ENCODE results near the gene NPIPB2.

Gene NPIPB2

DNA sequence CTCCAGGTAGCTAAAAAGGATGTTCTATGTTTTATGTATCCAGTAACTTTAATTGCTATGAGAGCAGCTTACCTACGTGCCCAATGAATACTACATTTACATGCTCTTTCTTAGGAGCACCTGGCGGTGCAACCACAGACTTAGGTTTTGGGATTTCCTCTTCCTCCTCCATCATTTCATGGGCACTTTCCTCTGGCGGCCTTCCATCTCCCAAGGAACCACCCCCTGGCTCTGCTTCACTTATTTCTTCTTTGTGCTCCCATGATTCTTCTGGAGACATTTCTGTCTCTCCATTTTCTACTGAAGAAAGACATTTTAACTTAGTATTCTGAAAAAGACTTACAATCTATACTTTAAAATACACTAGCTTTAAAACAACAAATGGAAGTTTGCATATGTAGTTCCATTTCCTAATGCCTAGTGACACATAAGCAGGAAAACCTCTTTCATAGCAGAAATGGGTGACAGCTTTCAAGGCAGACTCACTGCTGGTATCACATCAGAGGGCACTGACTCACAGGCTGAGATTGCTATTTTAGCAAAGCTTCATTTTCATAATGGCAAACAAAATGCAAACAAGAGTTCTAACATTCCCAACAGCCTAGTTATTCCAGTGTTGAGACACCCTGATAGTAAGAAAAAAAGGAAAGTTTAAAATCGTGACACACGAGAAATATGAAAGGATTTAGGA, 45.2 kb downstream of the NPIPB2 start:
- no peak for DNase-seq

DNA sequence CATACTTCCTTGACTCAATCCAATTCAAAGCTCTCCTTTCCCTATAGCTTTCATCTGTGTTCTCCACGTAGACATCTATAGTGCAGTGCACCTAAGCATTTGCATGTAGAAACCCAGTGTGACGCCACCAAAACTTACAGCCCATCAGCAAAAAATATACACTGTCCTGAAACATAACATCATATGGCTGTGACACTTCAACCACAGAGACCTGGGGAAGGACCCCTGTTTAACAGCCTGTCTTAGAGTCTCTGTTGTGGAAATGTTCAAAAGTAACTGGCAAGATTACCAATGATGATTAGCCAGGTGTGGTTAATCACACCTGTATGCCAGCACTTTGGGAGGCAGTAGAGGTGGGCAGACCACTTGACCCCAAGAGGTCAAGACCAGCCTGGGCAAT, 48.3 kb downstream of the NPIPB2 start:
- DNase-seq = no peak

DNA sequence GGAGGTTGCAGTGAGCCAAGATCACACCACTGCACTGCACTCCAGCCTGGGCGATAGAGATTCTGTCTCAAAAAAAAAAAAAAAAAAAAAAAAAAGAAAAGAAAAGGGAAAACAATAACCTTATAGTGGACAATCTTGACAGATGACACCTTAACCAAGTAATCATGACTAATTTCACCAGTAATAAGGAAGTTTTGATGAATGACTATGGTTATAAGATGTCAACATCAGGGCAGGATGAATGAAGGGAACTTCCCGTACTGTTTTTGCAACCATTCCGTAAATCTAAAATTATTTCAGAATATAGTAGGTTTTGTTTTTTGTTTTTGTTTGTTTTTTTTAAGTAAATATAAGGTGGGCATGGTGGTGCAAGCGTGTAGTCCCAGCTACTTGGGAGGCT, 49.1 kb downstream of the NPIPB2 start:
- no peak for DNase-seq

DNA sequence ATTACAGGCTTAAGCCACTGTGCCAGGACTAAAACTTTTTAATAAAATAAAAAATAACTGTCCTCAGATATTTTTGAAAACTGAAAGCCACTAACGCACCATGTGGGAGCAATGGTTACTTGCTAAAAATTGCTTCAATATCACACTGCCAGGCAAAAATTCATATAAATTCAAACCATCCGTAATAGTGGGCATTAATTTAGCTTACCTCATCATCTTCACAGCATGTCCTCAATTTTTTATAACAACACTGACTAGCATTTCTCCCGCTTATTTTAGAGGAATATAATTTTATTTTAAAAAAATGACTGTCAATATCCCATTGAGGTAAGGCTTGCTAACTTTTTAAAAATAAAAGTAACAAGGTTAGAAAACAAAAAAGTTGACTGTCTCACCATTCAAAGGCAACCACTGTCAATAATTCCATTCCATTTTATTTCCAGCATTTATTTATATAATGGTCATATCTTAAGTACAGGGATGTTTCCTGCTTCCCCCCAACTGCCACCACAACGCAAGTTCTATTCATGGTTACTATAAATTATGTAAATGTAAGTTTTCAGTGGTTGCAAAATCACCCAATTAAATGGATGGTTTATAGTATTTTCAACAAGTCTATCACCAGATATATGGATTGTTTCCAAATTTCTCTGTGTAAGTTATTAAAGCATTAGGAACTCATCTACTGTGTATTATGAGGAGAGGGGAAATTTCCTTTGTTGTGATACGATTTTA, 51.4 kb downstream of the NPIPB2 start:
- DNase-seq = no peak

DNA sequence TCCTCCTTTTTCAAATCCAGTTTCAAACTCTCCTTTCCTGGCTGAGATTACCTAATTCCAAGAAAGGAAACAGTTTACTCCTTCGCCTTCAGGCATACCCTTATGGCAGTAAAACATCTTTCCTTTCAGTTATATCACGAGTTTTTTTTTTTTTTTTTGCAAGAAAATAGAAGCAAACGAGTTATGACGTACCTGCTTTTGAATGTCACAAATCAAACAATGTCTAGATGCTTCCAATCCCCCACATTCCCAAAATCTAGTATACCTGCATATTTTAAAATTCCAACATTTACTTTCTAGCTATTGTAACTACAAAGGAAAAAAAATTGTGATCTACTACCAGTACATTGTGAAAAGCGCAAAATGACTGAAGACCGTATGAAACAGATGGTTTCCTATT, 55.0 kb downstream of the NPIPB2 start:
- DNase-seq = no peak

DNA sequence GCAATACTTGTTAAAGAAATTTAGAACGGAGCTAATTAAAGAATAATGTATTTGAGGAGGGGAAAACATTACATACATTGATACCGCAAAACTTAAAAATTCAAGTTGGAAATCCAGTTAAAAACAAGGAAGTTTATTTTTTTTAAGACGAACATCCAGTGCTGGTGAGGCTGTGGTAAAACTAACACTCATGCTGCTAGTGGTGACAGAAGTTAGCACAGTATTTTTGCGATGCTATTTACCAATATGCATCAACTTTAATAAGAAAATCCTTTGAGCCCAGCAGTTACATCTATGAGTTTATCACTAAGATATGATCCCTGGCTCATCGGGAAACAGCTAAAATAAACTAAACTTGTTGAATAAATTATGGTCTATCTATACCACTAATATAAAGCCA, 57.8 kb downstream of the NPIPB2 start:
- DNase-seq = no peak

DNA sequence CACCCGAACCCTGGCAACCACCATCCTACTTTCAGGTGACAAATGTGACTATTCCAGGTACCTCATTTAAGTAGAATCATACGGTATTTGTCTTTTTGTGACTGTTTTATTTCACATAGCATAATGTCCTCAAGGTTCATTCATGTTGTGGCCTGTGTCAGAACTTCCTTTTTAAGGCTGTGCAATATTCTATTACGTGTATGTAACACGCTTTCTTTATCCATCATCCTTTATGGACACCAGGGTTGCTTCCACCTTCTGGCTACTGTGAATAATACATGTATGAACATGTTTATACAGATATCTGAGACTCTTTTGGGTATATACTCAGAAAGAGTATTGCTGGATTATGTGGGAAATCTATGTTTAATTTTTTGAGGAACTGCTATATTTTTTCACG, 61.8 kb downstream of the NPIPB2 start:
- DNase-seq = no peak

DNA sequence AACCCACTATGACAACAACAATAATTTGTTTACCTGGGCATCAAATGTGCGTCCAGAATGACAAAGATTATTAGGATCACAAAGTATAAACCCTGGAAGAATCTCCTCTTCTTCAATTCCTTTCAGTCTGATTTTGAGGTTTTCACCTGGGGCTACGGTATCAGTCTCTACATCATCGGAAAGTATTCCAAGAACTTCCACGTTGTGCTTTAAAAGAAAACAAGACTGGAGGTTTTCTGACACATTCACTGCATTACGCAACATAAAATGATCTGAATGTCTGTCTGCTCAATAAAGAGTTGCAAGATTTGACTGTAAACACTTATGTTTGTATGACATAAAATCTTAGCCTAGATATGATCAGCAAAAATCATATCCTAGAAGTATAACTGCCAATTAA, 64.5 kb downstream of the NPIPB2 start:
- no peak for DNase-seq

Measured in stimulated activated naive CD4-positive, alpha-beta T cell (primary cell).